Measurements from ENCODE around the gene GNPAT.

The GNPAT gene

DNA sequence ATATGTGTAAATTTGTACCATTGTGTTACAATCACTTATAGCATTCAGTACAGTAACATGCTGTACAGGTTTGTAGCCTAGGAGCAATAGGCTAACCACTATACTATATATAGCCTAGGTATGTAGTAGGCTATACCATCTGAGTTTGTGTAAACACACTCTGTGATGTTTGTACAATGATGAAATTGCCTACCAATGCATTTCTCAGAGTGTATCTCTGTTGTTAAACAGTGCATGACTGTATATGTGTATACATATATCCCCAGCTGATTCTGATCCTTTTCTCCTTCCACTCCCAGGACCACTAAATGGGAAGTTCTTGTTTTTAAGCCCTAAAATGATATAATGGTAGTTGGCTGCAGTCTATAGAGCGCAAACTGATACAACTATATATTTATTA lies 7.8 kb downstream of the GNPAT start:
- DNase-seq, result no peak

DNA sequence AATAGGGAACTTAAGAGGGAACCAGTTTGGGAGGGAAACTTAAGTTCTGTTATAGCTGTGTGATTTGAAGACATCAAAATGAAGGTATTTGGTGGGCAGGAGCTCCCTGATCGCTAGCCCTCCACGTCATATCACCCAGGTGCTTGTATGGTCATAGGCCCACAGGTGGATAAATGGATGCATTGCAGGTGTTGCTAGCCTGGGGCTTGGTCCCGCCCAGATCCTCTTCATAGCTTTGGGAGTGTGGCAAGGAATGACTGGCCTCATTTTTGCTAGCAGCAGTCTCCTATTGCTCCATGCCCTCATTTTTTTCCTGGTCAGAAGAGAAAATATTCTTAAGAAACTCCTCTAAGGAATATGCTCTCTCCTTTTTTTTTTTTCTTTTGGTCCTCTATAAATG lies 11.3 kb downstream of the GNPAT start:
- no peak for DNase-seq

DNA sequence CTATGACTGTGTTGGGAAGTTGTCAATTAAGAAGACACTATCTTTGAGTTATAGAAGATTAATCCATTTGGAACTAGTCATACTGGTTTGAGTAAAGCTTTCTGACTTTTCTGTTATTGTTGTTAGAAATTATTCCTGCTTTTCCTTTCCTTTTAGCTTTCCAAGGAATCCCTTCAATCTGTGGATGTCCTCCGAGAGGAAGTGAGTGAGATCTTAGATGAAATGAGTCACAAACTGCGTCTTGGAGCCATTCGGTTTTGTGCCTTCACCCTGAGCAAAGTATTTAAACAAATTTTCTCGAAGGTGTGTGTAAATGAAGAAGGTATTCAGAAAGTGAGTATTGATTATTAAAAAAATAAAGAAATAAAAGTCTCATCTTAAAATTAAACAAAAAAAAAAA lies 19.3 kb downstream of the GNPAT start:
- no peak for DNase-seq

DNA sequence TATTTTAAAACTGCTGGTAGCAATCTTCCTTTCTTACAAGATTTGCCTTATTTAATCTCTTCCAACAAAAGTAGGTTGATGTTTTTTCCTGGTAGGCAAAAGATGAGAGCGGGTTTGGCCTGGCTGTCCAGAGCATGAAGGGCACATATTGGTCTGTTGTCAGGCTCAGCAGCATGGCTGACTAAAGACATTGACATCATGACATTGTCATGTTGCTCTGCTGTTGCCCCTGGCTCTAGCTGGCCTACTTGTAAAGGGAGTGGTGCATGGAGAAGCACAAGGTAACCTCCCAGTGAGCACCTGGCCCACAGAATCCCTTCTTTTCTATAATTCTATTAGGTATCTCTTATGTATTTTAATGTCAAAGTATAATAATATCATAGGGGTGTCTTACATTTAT lies 23.6 kb downstream of the GNPAT start:
- DNase-seq, result no peak

DNA sequence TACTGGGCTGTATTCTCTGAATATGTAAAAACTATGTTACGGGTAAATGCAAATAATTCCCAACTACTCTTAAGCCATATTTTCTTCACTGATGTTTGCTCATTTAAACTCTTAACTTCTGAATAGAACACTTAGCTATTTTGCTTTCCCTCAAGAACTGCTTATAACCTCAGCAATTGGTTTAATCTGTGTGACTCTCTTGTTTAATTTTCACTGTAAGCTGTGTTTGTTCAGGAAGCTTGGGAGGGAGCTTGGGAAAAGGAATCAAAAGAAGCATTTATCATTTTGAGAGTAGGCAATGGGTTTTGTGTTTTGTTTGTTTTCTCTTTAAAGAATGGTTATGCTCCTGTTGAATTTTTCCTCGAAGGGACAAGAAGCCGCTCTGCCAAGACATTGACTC lies 24.4 kb downstream of the GNPAT start:
- DNase-seq, result no peak

DNA sequence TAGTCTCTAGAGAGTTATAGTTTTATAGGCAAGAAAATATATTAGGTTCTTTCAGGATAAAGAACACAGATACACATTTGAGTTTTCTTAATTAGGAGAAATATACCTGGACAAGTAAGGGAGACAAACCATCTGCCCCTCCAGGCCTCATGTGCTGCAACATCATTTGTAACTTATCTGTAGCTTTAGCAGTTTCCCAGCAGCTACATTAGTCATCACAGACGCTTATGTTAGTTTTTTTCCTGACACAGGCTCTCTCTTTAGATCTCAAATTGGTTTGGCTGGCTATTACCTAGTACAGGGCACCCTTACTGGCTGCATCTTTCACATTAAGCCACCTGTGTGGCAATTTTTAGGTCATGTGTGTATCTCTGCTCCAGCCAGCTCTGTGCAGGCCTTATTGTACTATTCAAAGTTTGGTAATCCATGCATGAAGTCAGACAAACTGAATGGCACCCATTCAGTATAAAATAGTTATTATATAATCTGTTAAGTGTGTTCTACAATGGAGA lies 25.9 kb downstream of the GNPAT start:
- no peak for DNase-seq

DNA sequence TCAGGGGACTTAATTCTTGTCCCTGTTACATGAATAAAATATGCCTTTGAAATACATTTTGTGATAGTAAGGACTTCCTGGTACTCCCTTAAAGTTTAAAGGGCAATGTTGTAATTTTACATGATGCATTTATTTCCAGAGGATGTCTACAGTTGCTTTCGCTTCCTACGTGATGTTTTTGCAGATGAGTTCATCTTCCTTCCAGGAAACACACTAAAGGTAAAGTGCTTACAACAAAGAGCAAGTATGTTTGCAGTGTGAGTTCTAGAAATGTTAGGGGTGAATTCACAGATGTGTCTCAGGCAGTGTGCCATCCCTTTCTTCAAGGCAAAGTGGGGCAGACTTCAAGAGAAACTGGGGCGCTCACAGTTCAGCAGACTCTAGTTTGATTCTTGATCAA lies 31.2 kb downstream of the GNPAT start:
- no peak for DNase-seq

DNA sequence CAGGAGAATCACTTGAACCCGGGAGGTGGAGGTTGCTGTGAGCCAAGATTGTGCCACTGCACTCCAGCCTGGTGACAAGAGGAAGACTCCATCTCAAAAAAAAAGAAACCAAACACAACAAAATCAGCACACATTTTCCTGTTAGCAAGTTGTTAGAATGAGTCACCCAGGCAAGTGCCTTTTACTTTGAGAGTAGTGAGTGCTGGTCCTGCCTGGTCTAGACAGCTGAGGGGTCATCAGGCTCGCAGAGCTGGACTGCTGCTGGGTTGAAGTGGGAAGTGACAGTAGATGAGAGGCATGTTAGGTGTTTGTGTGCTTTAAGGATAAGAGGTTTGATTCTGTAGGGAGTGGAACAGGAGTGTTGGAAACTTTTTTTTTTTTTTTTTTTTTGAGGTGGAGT lies 31.9 kb downstream of the GNPAT start:
- DNase-seq, result no peak

DNA sequence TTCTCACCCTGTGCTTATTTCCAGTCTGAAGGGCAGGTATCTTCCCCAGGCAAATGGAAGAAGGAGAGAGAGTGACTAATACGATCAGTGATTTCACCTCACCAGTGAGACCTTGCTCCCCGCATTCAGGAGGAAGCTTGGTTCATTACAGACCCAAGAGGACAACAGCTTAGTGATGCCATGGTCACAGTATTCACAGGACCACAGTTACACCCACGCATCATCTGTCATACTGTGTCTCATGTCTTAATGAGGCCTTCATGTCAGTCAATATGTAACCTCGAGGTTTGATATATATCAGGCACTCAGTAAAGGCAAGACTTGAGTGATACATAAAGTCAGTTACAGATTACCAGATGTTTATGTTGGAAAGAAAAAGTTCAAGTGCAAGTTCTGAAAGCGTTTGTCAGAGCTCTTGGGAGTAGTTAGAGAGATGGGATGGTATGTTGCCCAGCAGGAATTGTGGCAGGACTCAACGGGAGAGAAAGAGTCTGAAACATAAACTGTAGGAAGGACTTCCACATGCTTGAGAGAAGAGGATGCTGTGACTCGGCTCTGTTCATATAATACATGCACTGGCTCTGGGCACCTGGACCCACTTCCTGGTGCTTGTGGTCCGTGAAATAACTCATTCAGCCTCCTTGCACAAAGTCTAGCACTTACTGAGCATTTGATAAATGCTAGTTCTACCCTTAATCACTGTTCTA lies 33.3 kb downstream of the GNPAT start:
- DNase-seq, result no peak

DNA sequence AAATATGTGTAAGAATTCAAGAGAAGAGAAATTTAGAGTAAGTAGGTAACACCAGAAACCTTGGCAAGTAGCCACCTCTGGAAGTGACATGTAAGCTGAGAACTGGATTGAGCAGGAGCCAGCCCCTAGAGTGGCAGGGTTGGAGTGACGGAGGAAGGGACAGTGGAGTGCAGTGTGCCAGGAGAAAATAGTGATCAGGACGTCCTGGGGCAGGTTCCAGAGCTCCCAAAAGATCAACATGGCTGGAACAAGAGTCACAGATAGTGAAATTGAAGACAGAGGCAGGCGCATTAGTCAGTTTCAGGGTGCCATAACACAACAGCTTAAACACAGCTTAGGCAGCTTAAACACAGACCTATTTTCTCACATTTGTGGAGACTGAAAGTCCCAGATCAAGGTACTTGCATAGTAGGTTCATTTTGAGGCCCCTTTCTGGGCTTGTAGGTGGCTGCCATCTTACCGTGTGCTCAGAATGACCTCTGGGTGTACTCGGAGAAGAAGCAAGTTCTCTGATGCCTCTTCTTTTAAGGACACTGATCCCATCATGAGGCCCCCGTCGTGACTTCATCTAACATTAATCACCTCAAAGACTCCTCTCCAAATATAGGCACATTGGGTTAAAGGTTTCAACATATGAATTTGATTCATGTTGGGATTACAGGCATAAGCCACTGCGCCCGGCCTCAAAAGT lies 37.2 kb downstream of the GNPAT start:
- DNase-seq, result no peak

DNA sequence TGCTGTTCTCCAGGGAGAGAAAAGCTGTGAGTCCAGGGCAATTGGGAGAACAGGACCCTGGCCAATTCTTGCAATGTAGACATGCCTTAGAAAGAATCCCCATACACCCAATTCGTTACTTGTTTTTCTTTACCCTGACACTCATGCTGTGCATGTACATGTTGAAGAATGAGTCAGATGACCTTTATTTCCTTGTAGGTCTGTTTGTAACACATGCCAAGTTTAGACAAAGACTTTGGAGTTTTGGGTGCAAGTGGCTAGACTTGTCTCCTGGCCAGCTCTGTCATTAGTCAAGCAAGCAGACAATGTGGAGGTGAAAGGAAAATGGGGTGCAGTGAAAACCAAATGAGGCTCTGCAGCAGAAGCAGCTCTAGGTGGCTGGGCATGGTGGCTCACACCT lies 38.1 kb downstream of the GNPAT start:
- no peak for DNase-seq

DNA sequence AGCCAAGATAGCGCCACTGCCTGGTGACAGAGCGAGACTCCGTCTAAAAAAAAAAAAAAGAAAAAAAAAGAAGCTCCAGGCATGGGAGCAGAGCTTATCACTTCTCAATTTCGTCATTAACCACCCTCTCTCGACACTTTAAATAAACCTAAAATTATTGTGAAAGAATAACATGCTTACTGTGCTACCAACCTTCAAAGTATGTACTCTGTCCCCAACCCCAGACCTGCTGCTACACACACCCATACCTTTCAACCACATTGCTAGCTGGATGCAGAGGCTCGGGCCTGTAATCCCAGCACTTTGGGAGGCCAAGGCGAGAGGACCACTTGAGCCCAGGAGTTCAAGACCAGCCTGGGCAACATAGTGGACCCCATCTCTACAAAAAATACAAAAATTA lies 38.7 kb downstream of the GNPAT start:
- DNase-seq, result no peak

DNA sequence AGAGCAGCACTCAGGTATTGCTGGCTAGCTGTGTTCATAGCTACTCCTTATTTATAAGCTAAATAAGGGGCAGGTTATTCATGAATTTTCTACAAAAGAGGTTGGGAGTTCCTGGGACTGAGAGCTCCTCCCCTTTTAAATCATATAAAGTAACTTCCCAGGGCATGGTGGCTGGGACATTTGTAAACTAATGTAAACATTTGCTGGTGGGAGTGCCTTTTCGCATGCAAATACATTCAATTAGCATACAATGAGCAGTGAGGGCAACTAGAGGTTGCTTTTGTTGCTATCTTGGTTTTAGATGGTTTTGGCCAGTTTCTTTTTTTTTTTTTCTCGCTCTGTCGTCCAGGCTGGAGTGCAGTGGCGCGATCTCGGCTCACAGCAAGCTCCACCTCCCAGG lies 43.4 kb downstream of the GNPAT start:
- no peak for DNase-seq

DNA sequence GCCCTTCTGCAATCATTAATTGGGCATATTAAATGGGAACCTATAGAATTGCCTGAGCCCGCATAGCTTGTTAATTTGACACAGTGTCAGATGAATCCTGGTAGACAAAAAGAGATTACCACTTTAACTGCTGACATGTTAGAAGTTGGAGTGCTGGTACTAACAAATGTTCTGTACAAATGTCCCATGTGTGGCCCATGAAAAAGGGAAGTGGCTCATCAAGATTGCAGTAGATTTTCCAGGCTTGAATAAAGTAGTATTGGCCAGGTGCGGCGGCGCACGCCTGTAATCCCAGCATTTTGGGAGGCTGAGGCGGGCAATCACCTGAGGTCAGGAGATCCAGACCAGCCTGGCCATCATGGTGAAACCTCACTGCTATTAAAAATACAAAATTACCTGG lies 45.6 kb downstream of the GNPAT start:
- no peak for DNase-seq

DNA sequence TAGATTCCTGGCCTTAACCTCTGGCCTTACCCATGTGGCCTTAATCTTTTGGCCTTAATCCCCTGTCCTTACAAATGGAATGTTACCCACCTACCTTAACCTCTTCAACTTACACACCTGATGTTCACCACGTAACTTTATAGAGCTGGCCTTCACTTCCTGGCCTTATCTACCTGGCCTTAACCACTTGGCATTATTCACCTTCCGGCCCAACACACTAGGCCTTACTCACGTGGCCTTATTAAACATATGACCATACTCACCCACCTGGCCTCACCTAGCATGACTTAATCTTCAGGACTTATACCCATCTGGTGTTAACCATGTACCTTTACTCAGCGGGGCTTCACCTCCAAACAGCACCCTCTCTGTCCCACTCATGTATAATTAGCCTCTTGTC lies 54.9 kb downstream of the GNPAT start:
- DNase-seq, result no peak

DNA sequence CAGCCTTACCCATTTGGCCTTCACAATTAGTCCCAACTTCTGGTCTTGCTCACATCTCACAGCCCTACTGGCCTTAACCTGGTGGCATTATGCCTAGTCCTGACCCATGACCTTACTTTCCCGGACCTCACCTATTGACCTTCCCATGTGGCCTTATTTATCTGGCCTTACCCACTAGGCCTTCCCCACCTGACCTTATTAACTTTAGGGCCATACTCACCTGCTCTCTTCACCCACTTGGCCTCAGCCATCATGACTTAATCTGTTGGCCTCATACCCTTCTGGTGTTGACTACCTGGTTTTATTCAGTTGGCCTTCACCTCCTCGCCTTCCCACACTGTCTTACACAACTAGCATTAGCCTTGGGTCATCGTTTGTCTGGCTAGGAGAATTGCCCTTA lies 61.0 kb downstream of the GNPAT start:
- DNase-seq, result no peak

DNA sequence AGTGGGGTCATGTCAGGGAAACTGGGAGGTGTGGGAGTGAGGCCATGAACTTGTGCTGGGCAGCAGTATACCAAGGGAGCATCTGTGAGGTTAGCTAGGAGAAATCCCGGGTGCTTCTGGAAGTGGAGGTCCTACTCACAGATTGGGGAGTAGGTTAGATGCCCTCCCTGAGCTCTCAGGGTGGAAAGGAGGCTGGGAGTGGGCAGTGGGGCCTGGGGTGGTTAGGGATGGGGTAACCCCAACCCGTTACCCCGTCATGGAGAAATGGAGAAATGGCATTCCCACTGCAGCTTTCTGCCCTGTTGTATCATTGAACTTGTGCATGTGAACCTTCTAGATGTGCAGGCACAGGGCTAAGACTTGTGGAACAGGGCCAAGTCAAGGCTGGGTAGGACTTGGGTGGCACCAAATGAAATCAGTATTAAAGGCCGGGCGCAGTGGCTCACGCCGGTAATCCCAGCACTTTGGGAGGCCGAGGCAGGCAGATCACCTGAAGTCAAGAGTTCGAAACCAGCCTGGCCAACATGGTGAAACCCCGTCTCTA lies 69.5 kb downstream of the GNPAT start:
- no peak for DNase-seq

DNA sequence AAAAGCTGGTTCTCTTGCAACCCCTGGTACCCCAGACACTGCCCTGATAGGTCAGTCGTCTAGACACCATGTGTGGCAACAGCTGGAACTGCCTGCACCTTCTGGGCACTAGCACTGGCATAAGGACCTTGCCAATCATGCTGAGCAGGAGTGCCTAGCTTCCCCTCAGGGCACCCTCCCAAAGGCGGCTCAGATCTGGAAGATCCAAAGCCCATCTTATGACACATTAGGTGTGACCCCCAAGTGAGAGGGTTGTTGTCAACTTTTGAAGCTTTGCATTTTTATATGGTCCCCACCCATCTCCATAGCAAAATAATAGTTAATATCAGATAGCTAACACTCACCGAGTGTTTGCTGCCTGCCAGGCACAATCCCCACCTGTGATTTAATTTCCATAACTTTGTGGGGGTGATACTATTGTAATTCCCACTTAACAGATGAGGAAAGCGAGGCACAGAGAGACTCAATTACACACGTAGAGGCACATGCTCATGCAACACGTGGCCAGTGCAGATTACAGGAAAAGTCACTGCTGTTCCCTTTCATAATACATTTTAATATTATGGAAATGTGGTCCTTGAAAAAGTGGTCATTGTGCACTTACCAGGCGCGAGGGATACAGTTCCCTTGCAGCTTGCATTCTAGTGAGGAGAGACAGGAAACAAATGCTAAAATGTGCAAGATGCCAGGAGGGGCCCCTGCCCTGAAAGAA lies 70.9 kb downstream of the GNPAT start:
- no peak for DNase-seq

DNA sequence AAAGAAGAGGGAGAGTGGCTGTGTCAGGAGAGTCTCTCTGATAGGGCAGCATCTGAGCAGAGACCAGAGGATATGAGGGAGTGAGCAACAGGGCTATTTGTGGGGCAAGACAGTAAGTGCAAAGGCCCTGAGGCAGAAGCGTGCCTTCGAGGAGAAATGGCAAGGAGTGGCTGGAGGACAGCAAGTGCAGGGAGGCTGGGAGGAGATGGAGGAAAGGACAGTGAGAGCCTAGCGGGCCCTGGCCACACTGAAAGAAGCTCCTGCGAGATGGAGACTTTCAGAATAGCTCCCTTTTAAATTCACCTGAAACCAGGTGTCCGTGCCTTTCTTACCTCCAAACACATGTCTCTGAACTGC lies 71.4 kb downstream of the GNPAT start:
- no peak for DNase-seq

DNA sequence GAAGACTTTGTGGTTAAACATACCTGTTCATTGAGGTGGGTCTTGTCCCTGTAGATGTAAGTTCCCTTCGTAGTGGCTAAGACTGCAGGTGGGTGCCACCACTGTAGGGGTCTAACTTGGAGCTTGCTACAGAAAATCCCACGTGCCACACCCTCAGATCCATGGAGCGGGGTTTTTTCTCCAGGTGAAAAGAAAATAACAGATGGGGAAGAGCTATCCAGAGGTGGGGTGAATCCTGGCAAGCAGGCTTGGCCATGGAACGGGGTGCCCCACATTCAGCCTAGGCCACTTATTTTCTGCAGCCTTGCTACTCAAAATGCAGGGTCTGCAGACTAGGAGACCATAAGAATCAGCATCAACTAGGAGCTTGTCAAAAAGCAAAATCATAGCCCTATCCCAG lies 72.6 kb downstream of the GNPAT start:
- no peak for DNase-seq

DNA sequence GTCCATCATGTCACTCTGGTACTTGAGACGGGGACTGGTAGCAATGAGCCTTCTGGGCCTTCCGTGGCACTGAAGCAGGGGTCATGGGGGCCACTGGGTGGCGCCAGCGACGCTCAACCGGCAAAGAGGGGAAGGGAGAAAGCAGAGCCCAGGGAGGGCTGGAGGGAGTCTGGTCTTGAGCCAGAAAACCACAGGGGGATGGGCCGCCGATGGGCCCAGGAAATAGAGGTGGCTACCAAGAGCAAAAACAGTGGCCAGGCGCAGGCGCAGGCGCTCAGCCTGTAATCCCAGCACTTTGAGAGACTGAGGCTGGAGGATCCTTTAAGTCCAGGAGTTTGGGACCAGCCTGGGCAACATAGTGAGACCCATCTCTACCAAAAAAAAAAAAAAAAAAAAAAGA lies 74.9 kb downstream of the GNPAT start:
- DNase-seq, result peak; percentile 25

DNA sequence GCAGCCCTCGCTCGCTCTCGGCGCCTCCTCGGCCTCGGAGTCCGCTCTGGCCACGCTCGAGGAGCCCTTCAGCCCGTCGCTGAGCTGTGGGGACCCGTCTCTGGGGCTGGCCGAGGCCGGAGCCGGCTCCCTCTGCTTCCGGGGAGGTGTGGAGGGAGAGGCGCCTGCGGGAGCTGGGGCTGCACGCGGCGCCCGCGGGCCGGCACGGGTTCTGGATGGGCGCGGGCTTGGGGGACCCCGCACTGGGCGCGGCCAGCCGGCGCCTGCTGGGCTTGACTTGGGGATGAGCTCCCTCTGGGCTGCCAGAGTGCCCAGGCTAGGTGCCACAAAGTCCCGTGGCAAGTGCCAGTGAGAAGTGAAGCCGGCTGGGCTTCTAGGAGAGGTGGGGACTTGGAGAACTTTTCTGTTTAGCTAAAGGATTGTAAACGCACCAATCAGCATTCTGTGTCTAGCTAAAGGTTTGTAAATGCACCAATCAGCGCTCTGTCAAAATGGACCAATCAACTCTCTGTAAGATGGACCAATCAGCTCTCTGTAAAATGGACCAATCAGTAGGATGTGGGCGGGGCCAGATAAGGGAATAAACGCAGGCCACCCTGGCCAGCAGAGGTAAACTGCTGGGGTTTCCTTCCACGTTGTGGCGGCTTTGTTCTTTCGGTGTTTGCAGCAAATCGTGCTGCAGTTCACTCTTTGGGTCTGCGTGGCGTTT lies 76.4 kb downstream of the GNPAT start:
- DNase-seq, result no peak

DNA sequence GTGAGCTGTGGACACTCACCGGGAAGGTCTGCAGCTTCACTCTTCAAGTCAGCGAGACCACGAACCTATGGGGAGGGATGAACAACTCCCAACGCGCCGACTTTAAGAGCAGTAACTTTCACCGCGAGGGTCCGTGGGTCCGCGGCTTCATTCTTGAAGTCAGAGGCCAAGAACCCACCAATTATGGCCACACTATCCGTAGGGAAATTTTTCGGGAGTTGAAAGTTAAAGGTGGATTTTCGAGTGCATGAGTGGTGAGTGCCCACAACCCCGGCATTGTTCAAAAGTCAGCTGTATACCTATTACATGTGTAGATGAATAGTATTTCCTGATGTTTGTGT lies 77.0 kb downstream of the GNPAT start:
- no peak for DNase-seq

Measured in retina (tissue), 1 donor.